Vagina (tissue), 2 donors: ENCODE measurements around the gene ADAMTS4. TPM values are rescaled to one million over a fixed set of nuclear protein-coding genes. Genes with fewer than 3 reads are reported as not detected.

Source experiments
- DNase-seq, 2 donors: peaks; one replicate each; pipeline ENCODE4 v3.0.0-alpha.2; 2017; ENCODE audit errors: extremely low spot score in 2 of 2
- H3K27ac ChIP-seq: fragments of 200-600 bp; sonication (generic); one replicate; pipeline ENCODE4 v1.5.1; 2019
- H3K27me3 ChIP-seq: fragments of 200-600 bp; sonication (generic); one replicate; pipeline ENCODE4 v1.5.1; 2019
- H3K36me3 ChIP-seq, 2 donors: fragments of 200-600 bp; sonication (generic); one replicate each; pipeline ENCODE4 v1.5.1; 2017 to 2019
- H3K4me1 ChIP-seq: fragments of 200-600 bp; sonication (generic); one replicate; pipeline ENCODE4 v1.5.1; 2019
- H3K4me3 ChIP-seq, 2 donors: fragments of 200-600 bp; sonication (generic); 1 replicate in 1 of 2; 2 replicates in 1 of 2; pipeline ENCODE4 v1.5.1; 2016 to 2019
- H3K9me3 ChIP-seq: fragments of 200-600 bp; sonication (generic); one replicate; pipeline ENCODE4 v1.5.1; 2019
- CTCF ChIP-seq, 3 experiments: fragments of 450-650 bp in 2 of 3; fragments of 200-600 bp in 1 of 3; sonication (generic) in 1 of 3; IDR thresholded peaks; one replicate each; pipeline ENCODE4 v1.5.1; 2017 to 2019; ENCODE audit warnings: antibody characterized with exemption in 3 of 3, mild to moderate bottlenecking in 2 of 3, moderate library complexity in 2 of 3
- POLR2A ChIP-seq, 2 donors: fragments of 450-650 bp; IDR thresholded peaks; one replicate each; pipeline ENCODE4 v1.6.1; 2017; ENCODE audit warnings: antibody characterized with exemption in 2 of 2, mild to moderate bottlenecking in 2 of 2, moderate library complexity in 2 of 2
- POLR2AphosphoS5 ChIP-seq, 2 donors: sonication (generic); formaldehyde crosslinking; IDR thresholded peaks; one replicate each; pipeline ENCODE4 v1.9.0; 2017; ENCODE audit warnings: antibody characterized with exemption in 2 of 2, mild to moderate bottlenecking in 2 of 2, low read depth in 1 of 2; ENCODE audit not compliant: insufficient read depth in 1 of 2
- intact Hi-C: fragments of 100-400 bp; cut with DNase I; formaldehyde crosslinking; loops from one replicate; pipeline ENCODE4 v1.15.1; 2023
- total RNA-seq: library from RNA; depleted of rRNA; stranded (reverse); fragments of >200 nt; gene quantifications from one replicate; pipeline ENCODE4 v1.2.3, GENCODE V29; 2016

Gene ADAMTS4
- total RNA-seq, 1 donor from 2014 or later = 78.3 TPM

- Histone ChIP-seq H3K27me3 (no peaks in the 10 kb centered on the region), H3K9me3 (no peaks in the 10 kb centered on the region), H3K4me1 (no peaks in the 10 kb centered on the region), H3K27ac (no peak overlapping the region), H3K4me3 (no peak overlapping the region), H3K36me3 (peaks cover 0 to 5% of the 10 kb centered on the region in 2 donors)
- no peak for DNase-seq
- intact Hi-C loops = no loop called here
- no peak for TF ChIP-seq POLR2AphosphoS5 (IDR thresholded peaks at IDR 0.05; ENCODE audit: insufficient read depth in 1 of 2, low read depth in 1 of 2)
- TF ChIP-seq POLR2A (IDR thresholded peaks at IDR 0.05) = no peak
- no peak for TF ChIP-seq CTCF (IDR thresholded peaks at IDR 0.05)
These were observed 20.4 kb upstream of the ADAMTS4 start for GRCh38 chr1:161219078-161219892.

- no peak for DNase-seq
- Histone ChIP-seq H3K4me1 (no peaks in the 10 kb centered on the region), H3K4me3 (no peak overlapping the region), H3K27ac (no peak overlapping the region), H3K27me3 (no peaks in the 10 kb centered on the region), H3K9me3 (no peaks in the 10 kb centered on the region), H3K36me3 (peaks cover under 1 to 13% of the 10 kb centered on the region in 2 donors)
- TF ChIP-seq POLR2A (IDR thresholded peaks at IDR 0.05) (no peak), CTCF (IDR thresholded peaks at IDR 0.05) (no peak), POLR2AphosphoS5 (IDR thresholded peaks at IDR 0.05; ENCODE audit: insufficient read depth in 1 of 2, low read depth in 1 of 2) (no peak)
- intact Hi-C loops = no loop called here
These were observed 19.6 kb upstream of the ADAMTS4 start for GRCh38 chr1:161218301-161219077.

GRCh38 chr1:161217831-161218230, 19.0 kb upstream of the ADAMTS4 start:
- DNase-seq = no peak
- Histone ChIP-seq H3K9me3 (no peaks in the 10 kb centered on the region), H3K36me3 (peaks cover 7 to 20% of the 10 kb centered on the region in 2 donors), H3K27ac (peak overlapping the region; percentile 56), H3K27me3 (no peaks in the 10 kb centered on the region), H3K4me3 (no peak overlapping the region), H3K4me1 (no peaks in the 10 kb centered on the region)
- TF ChIP-seq POLR2AphosphoS5 (IDR thresholded peaks at IDR 0.05; ENCODE audit: insufficient read depth in 1 of 2, low read depth in 1 of 2) (no peak), POLR2A (IDR thresholded peaks at IDR 0.05) (no peak), CTCF (IDR thresholded peaks at IDR 0.05) (no peak)
- intact Hi-C loops = no loop called here

- H3K27ac ChIP-seq = peak overlapping the region; percentile 56
- intact Hi-C loops = no loop called here
- H3K4me1 ChIP-seq = no peaks in the 10 kb centered on the region
- no peaks in the 10 kb centered on the region for H3K9me3 ChIP-seq
- DNase-seq = no peak
- H3K4me3 ChIP-seq = peak overlapping the region in 1 of 2 donors; percentile 15
- H3K36me3 ChIP-seq = peaks cover 7 to 27% of the 10 kb centered on the region in 2 donors
- TF ChIP-seq POLR2A (IDR thresholded peaks at IDR 0.05) = no peak
- TF ChIP-seq POLR2AphosphoS5 (IDR thresholded peaks at IDR 0.05; ENCODE audit: insufficient read depth in 1 of 2, low read depth in 1 of 2) = no peak
- TF ChIP-seq CTCF (IDR thresholded peaks at IDR 0.05) = no peak
- no peaks in the 10 kb centered on the region for H3K27me3 ChIP-seq
These were observed 18.3 kb upstream of the ADAMTS4 start for GRCh38 chr1:161216945-161217712.
